SH-SY5Y (cell line): ENCODE results near the gene PDXDC1.

ENCODE experiments used
- GATA2 ChIP-seq: IDR thresholded peaks from 2 replicates; pipeline ENCODE4 v1.6.1; 2011; ENCODE audit warnings: mild to moderate bottlenecking, low read depth, low read length
- GATA3 ChIP-seq: IDR thresholded peaks from 2 replicates; pipeline ENCODE4 v1.6.1; 2011; ENCODE audit warnings: low read depth, mild to moderate bottlenecking, low read length, moderate library complexity

DNA sequence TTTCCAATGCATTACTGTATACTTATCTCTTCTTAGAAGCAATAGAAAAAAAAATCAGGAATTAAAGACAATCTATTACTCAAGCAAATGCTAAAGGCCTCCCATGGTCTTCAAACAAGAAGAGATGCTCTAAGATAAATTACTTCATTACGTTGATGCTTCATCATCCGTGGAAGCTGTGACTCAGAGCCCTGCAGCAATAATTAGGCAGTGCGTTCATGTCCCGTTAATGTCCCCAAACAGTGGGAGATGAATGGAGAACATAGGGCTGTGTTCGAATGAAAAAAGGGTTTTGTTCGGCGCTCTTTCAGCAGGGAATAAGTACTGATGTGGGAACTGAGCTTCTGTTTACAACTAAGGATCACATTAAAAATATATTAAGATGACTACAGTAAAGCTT is 15.9 kb upstream of the PDXDC1 start:
- no peak for TF ChIP-seq GATA2
- no peak for TF ChIP-seq GATA3
